MM.1S (cell line): ENCODE results near the gene WDSUB1.

ENCODE experiments used
- EZH2 ChIP-seq: fragments of 300-600 bp; sonication (generic); optimal IDR thresholded peaks from 2 replicates; pipeline ENCODE3; 2017; ENCODE audit warnings: low read depth, mild to moderate bottlenecking, antibody characterized with exemption, low read length, mixed read lengths
- EZH2phosphoT487 ChIP-seq: fragments of 300-600 bp; sonication (generic); IDR thresholded peaks from 2 replicates; pipeline ENCODE4 v1.6.1; 2018; ENCODE audit warnings: antibody characterized with exemption, low read length
- TF ChIP-seq, protein P1 (sequence below): fragments of 300-600 bp; sonication (generic); IDR thresholded peaks from 2 replicates; pipeline ENCODE4 v1.5.1; 2016; ENCODE audit warnings: antibody characterized with exemption, low read length, mixed read lengths

DNA sequence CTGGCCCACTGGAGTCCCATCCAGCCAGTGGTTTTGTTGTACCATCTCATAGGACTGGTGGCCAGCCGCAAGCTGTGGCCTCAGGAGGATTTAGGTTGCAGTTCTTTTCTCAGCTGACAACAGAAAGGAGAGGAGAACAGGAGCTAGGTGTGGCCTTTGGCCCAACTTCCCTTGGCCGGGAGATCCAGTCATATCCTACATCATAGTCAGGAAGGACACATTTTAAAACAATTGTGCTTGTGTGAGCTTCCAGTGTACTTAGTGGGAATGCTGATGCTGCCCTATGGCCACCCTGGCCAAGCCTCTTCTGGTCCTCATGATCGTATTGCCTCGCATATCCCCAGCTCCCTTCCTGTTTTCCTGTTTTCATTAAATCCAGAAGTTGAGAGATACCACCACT lies 98.1 kb downstream of the WDSUB1 start:
- TF ChIP-seq, protein P1, sequence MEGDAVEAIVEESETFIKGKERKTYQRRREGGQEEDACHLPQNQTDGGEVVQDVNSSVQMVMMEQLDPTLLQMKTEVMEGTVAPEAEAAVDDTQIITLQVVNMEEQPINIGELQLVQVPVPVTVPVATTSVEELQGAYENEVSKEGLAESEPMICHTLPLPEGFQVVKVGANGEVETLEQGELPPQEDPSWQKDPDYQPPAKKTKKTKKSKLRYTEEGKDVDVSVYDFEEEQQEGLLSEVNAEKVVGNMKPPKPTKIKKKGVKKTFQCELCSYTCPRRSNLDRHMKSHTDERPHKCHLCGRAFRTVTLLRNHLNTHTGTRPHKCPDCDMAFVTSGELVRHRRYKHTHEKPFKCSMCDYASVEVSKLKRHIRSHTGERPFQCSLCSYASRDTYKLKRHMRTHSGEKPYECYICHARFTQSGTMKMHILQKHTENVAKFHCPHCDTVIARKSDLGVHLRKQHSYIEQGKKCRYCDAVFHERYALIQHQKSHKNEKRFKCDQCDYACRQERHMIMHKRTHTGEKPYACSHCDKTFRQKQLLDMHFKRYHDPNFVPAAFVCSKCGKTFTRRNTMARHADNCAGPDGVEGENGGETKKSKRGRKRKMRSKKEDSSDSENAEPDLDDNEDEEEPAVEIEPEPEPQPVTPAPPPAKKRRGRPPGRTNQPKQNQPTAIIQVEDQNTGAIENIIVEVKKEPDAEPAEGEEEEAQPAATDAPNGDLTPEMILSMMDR: no peak
- TF ChIP-seq EZH2: no peak
- TF ChIP-seq EZH2phosphoT487: no peak
